Measurements from ENCODE around the gene WWOX. TPM values are rescaled to one million over a fixed set of nuclear protein-coding genes. Genes with fewer than 3 reads are reported as not detected.

Gene WWOX
- total RNA-seq, 5 donors from 2014 or later (not counting 1 experiment from before 2014, with no cell fraction given) = 21.2 to 26.0 (median 22.6) TPM

DNA sequence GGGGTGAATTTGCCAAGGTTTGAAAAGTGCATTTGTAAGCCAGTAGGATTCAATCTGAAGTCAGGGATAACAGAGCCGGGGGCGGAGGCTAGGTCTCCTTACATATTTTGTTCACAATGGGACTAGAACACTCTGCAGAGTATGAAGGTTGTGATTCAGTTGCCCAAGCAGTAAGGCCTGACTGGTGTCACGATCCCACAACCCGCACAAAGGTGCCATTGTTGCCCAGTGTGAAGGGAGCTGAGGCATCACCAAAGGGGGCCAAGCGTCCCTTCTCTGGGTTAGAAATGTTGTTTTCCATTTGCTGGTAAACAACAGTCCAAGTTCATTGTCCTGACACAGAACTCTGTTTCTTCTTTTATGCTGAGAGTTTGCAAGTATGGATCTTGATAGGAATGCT, 1029.3 kb downstream of the WWOX start:
- ATAC-seq (replicated peaks in 1 of 4) = no peak
- H3K27me3 Mint-ChIP-seq = no peaks in the 10 kb centered on the region
- POLR2A ChIA-PET = no interaction called here
- H3K36me3 ChIP-seq (ENCODE audit: control insufficient read depth in 2 of 2, extremely low read depth in 1 of 2, insufficient read depth in 1 of 2, low read length in 1 of 2) = no peaks in the 10 kb centered on the region
- WGBS (ENCODE audit: insufficient coverage) = 98% methylated on average over 5 of the region's 5 CpGs
- no peaks in the 10 kb centered on the region for H3K36me3 Mint-ChIP-seq
- H3K4me1 Mint-ChIP-seq = no peaks in the 10 kb centered on the region
- peaks cover 0 to 5% (median 0%) of the 10 kb centered on the region in 3 donors for H3K9me3 Mint-ChIP-seq
- no peak overlapping the region for H3K4me3 ChIP-seq (ENCODE audit: control insufficient read depth in 1 of 2, extremely low read depth in 1 of 2, low read length in 1 of 2)
- H3K27ac Mint-ChIP-seq = no peak overlapping the region
- no peak for DNase-seq
- H3K4me1 ChIP-seq (ENCODE audit: control insufficient read depth in 1 of 2, extremely low read depth in 1 of 2, insufficient read depth in 2 of 2, low read length in 2 of 2) = no peaks in the 10 kb centered on the region
- CTCF ChIA-PET = no interaction called here
- H3K27me3 ChIP-seq (replicated peaks in 1 of 2; ENCODE audit: control insufficient read depth in 2 of 2, extremely low read depth in 1 of 2, insufficient read depth in 2 of 2, low read length in 1 of 2) = no peaks in the 10 kb centered on the region
- no peak overlapping the region for H3K4me3 Mint-ChIP-seq
- no peaks in the 10 kb centered on the region for H3K9me3 ChIP-seq
- no peak overlapping the region for H3K27ac ChIP-seq (ENCODE audit: low read length)

DNA sequence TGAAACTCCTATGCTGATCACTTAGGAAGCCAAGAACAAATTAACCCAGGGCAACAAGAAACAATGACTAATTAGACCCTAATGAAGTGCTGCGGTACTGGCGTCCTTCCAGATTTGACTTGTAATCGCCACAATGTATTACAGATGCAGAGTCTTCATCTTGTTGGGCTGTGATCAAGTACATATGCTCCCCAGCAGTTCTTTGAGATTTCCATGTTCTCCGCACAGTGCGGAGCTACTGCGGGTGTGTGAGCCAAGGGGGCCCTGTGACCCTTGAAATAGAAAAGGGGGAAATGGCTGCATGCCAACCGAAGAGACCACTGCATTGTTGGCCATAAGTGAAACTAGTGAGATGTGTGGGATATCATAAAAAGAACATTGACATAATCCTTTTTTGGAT, 1031.2 kb downstream of the WWOX start:
- H3K4me3 ChIP-seq (ENCODE audit: control insufficient read depth in 1 of 2, extremely low read depth in 1 of 2, low read length in 1 of 2) = no peak overlapping the region
- no peak overlapping the region for H3K27ac ChIP-seq (ENCODE audit: low read length)
- no peak for DNase-seq
- Mint-ChIP-seq H3K9me3 (peaks cover 0 to 5% (median 0%) of the 10 kb centered on the region in 3 donors), H3K4me3 (no peak overlapping the region), H3K27ac (no peak overlapping the region), H3K27me3 (no peaks in the 10 kb centered on the region), H3K4me1 (no peaks in the 10 kb centered on the region), H3K36me3 (no peaks in the 10 kb centered on the region)
- ChIA-PET CTCF (no interaction called here), POLR2A (no interaction called here)
- ATAC-seq (replicated peaks in 1 of 4) = no peak
- no peaks in the 10 kb centered on the region for H3K36me3 ChIP-seq (ENCODE audit: control insufficient read depth in 2 of 2, extremely low read depth in 1 of 2, insufficient read depth in 1 of 2, low read length in 1 of 2)
- H3K4me1 ChIP-seq (ENCODE audit: control insufficient read depth in 1 of 2, extremely low read depth in 1 of 2, insufficient read depth in 2 of 2, low read length in 2 of 2) = no peaks in the 10 kb centered on the region
- H3K27me3 ChIP-seq (replicated peaks in 1 of 2; ENCODE audit: control insufficient read depth in 2 of 2, extremely low read depth in 1 of 2, insufficient read depth in 2 of 2, low read length in 1 of 2) = no peaks in the 10 kb centered on the region
- no peaks in the 10 kb centered on the region for H3K9me3 ChIP-seq
- WGBS (ENCODE audit: insufficient coverage) = 97% methylated on average over 5 of the region's 7 CpGs

DNA sequence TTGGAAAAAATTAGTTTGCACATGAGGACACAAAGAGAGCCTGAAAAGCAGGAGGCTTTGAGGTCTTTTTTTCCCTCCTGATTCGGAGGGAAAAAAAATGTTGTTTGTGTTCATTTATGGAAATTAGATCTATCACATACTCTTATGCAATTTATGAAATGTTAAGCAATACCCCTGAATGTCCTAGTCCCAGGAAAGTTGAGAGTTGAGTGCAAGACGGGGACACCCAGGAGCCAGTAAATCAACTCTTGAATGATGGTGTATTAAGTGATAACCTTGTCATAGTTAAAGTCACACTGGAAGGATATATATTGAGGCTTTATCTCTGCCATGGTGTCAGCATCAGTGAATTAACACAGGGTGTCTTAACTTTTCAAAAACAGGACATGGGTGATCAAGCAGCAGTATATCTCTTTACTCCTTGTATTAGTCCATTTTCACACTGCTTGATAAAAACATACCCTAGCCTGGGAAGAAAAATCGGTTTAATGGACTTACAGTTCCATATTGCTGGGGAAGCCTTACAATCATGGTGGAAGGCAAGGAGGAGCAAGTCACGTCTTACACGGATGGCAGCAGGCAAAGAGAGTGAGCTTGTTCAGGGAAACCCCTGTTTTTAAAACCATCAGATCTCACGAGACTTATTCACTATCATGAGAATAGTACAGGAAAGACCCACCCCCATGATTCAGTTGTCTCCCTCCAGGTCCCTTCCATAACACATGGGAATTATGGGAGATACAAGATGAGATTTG, 1032.0 kb downstream of the WWOX start:
- Histone ChIP-seq H3K27me3 (replicated peaks in 1 of 2; ENCODE audit: control insufficient read depth in 2 of 2, extremely low read depth in 1 of 2, insufficient read depth in 2 of 2, low read length in 1 of 2) (no peaks in the 10 kb centered on the region), H3K4me3 (ENCODE audit: control insufficient read depth in 1 of 2, extremely low read depth in 1 of 2, low read length in 1 of 2) (no peak overlapping the region), H3K9me3 (no peaks in the 10 kb centered on the region), H3K36me3 (ENCODE audit: control insufficient read depth in 2 of 2, extremely low read depth in 1 of 2, insufficient read depth in 1 of 2, low read length in 1 of 2) (no peaks in the 10 kb centered on the region), H3K4me1 (ENCODE audit: control insufficient read depth in 1 of 2, extremely low read depth in 1 of 2, insufficient read depth in 2 of 2, low read length in 2 of 2) (no peaks in the 10 kb centered on the region), H3K27ac (ENCODE audit: low read length) (no peak overlapping the region)
- DNase-seq = no peak
- no peak for ATAC-seq (replicated peaks in 1 of 4)
- ChIA-PET POLR2A (no interaction called here), CTCF (interaction anchor here in 1 of 2 donors (0.6 kb wide), 1 partner anchor 712 kb away, joined by 5 read pairs; no protein-coding TSS in a partner anchor)
- H3K27me3 Mint-ChIP-seq = no peaks in the 10 kb centered on the region
- WGBS (ENCODE audit: insufficient coverage) = no CpG with 5 or more reads among the region's 6 CpGs
- no peak overlapping the region for H3K4me3 Mint-ChIP-seq
- H3K4me1 Mint-ChIP-seq = no peaks in the 10 kb centered on the region
- no peaks in the 10 kb centered on the region for H3K36me3 Mint-ChIP-seq
- peaks cover 0 to 5% (median 0%) of the 10 kb centered on the region in 3 donors for H3K9me3 Mint-ChIP-seq
- H3K27ac Mint-ChIP-seq = no peak overlapping the region

DNA sequence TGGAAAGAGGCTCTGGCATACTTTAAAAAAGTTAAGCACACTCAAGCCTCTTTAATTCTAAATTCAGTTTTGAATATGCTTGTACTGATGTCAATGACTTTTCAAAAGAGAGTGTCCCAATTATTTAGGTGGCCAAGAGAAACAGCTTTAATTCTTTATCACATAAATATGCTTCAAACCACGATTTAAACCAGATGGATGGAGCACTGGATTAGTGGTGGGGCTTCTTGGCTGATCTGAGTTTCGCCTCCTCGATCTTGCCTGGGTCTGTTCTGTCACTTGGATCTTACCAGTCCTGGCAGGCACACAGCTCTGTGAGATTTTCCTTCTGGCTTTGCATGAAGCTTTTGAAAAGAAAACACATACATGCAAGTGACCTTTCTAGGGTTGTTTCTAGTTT, 1033.2 kb downstream of the WWOX start:
- Mint-ChIP-seq H3K4me1 (no peaks in the 10 kb centered on the region), H3K9me3 (peaks cover 0 to 5% (median 0%) of the 10 kb centered on the region in 3 donors), H3K27ac (no peak overlapping the region), H3K4me3 (no peak overlapping the region), H3K27me3 (no peaks in the 10 kb centered on the region), H3K36me3 (no peaks in the 10 kb centered on the region)
- Histone ChIP-seq H3K4me1 (ENCODE audit: control insufficient read depth in 1 of 2, extremely low read depth in 1 of 2, insufficient read depth in 2 of 2, low read length in 2 of 2) (no peaks in the 10 kb centered on the region), H3K9me3 (no peaks in the 10 kb centered on the region), H3K4me3 (ENCODE audit: control insufficient read depth in 1 of 2, extremely low read depth in 1 of 2, low read length in 1 of 2) (no peak overlapping the region), H3K27me3 (replicated peaks in 1 of 2; ENCODE audit: control insufficient read depth in 2 of 2, extremely low read depth in 1 of 2, insufficient read depth in 2 of 2, low read length in 1 of 2) (no peaks in the 10 kb centered on the region), H3K36me3 (ENCODE audit: control insufficient read depth in 2 of 2, extremely low read depth in 1 of 2, insufficient read depth in 1 of 2, low read length in 1 of 2) (no peaks in the 10 kb centered on the region), H3K27ac (ENCODE audit: low read length) (no peak overlapping the region)
- CTCF ChIA-PET = no interaction called here
- no peak for DNase-seq
- POLR2A ChIA-PET = no interaction called here
- 93% methylated on average over 2 of the region's 3 CpGs for WGBS (ENCODE audit: insufficient coverage)
- no peak for ATAC-seq (replicated peaks in 1 of 4)

DNA sequence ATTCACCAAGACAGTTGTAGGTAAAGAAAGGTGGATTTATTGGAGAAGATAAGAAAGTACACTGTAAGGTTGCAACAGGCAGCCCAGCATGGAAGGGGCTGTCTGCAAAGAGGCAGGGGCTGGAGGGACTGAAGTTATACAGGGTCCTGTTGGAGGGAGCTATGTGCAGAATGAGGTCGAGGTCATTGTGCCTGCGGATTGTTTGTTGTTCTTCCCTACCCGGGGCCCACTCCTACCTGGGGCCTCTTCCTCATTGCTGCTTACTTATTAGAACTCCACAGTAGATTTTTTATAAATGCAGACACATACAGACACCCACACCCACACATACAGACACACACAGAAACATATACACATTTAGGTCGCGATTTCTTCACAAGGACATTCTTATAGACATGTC, 1034.8 kb downstream of the WWOX start:
- Histone ChIP-seq H3K27me3 (replicated peaks in 1 of 2; ENCODE audit: control insufficient read depth in 2 of 2, extremely low read depth in 1 of 2, insufficient read depth in 2 of 2, low read length in 1 of 2) (no peaks in the 10 kb centered on the region), H3K9me3 (no peaks in the 10 kb centered on the region), H3K27ac (ENCODE audit: low read length) (no peak overlapping the region), H3K4me3 (ENCODE audit: control insufficient read depth in 1 of 2, extremely low read depth in 1 of 2, low read length in 1 of 2) (no peak overlapping the region), H3K4me1 (ENCODE audit: control insufficient read depth in 1 of 2, extremely low read depth in 1 of 2, insufficient read depth in 2 of 2, low read length in 2 of 2) (no peaks in the 10 kb centered on the region), H3K36me3 (ENCODE audit: control insufficient read depth in 2 of 2, extremely low read depth in 1 of 2, insufficient read depth in 1 of 2, low read length in 1 of 2) (no peaks in the 10 kb centered on the region)
- Mint-ChIP-seq H3K4me1 (no peaks in the 10 kb centered on the region), H3K4me3 (no peak overlapping the region), H3K36me3 (no peaks in the 10 kb centered on the region), H3K27ac (no peak overlapping the region), H3K27me3 (no peaks in the 10 kb centered on the region), H3K9me3 (peaks cover 0 to 5% (median 0%) of the 10 kb centered on the region in 3 donors)
- CTCF ChIA-PET = no interaction called here
- POLR2A ChIA-PET = no interaction called here
- no peak for ATAC-seq (replicated peaks in 1 of 4)
- DNase-seq = no peak
- 100% methylated on average over 2 of the region's 5 CpGs for WGBS (ENCODE audit: insufficient coverage)

DNA sequence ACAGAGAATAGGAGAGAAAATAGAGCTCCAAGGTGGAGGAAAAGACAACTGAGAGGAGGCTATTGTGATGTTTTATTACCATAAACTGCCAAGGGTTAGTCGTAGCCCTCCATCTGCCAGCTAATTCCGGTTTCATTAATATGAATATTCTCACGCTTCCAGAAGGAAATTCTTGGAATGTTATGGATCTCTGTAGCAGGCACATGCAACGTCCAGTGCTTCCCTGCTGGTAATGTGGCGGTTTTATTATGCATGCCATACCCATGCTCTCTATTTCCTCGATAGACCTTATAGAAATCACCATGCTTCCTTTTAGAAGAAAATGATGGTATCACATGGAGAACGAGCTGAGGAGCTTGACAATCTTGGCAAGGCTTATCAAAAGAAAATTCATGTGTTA, 1037.5 kb downstream of the WWOX start:
- H3K4me3 ChIP-seq (ENCODE audit: control insufficient read depth in 1 of 2, extremely low read depth in 1 of 2, low read length in 1 of 2) = no peak overlapping the region
- Mint-ChIP-seq H3K27me3 (no peaks in the 10 kb centered on the region), H3K4me1 (no peaks in the 10 kb centered on the region), H3K4me3 (no peak overlapping the region), H3K27ac (no peak overlapping the region), H3K36me3 (no peaks in the 10 kb centered on the region), H3K9me3 (no peaks in the 10 kb centered on the region)
- H3K36me3 ChIP-seq (ENCODE audit: control insufficient read depth in 2 of 2, extremely low read depth in 1 of 2, insufficient read depth in 1 of 2, low read length in 1 of 2) = no peaks in the 10 kb centered on the region
- H3K27me3 ChIP-seq (replicated peaks in 1 of 2; ENCODE audit: control insufficient read depth in 2 of 2, extremely low read depth in 1 of 2, insufficient read depth in 2 of 2, low read length in 1 of 2) = no peaks in the 10 kb centered on the region
- H3K4me1 ChIP-seq (ENCODE audit: control insufficient read depth in 1 of 2, extremely low read depth in 1 of 2, insufficient read depth in 2 of 2, low read length in 2 of 2) = no peaks in the 10 kb centered on the region
- ATAC-seq (replicated peaks in 1 of 4) (no peak), DNase-seq (no peak)
- ChIA-PET CTCF (no interaction called here), POLR2A (no interaction called here)
- WGBS (ENCODE audit: insufficient coverage) = 90% methylated on average over 2 of the region's 7 CpGs
- H3K9me3 ChIP-seq = no peaks in the 10 kb centered on the region
- no peak overlapping the region for H3K27ac ChIP-seq (ENCODE audit: low read length)
